Measurements from ENCODE around the gene CLCF1. TPM values are rescaled to one million over a fixed set of nuclear protein-coding genes. Genes with fewer than 3 reads are reported as not detected.

The CLCF1 gene
- total and polyA plus RNA-seq, 9 donors = 2.5 to 22.9 (median 5.0) TPM

DNA sequence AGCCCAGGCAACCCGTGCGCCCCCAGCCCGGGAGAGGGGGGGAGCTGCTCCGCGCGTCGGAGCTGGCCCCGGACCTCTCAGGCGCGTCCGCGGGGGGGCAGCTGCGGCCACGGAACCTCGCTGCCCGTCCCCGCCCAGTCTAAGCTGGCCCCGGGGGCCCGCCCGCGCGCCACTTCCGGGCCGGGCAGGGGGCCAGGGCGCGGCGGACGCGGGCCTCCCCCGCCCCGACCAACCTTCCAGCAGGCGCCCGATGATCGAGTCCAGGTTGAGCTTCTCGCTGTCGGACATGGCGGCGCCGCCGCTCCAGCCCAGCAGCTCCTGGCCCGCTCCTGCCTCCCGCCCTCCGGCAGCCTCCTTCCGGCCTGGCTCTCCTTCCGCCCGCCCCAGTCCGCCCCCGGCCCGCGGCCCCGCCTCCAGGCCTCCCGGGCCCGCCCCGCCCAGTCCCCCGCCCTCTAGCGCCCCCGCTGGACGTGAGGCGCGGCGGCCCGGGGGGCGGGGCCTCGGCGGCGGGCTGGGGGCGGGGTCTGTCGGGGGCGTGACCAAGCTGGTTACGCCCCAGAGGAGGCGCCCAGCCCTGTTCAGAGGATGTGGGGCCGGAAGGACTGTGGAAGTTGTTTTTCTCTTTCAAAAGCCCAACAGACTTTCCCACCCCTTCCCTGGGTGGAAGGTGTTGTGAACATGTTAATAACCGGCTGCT is 28.2 kb upstream of the CLCF1 start, which contains the start of gene PPP1CA:
TSS of gene PPP1CA (minus strand) at position 364 of the 697 bp plus-strand sequence. CDS start at position 288, 76 bp downstream.
- 1% methylated on average over 31 to 73 of the region's 73 CpGs for WGBS, 3 donors
- peaks cover 1% of the 10 kb centered on the region for H3K4me1 ChIP-seq (ENCODE audit: insufficient read depth)

DNA sequence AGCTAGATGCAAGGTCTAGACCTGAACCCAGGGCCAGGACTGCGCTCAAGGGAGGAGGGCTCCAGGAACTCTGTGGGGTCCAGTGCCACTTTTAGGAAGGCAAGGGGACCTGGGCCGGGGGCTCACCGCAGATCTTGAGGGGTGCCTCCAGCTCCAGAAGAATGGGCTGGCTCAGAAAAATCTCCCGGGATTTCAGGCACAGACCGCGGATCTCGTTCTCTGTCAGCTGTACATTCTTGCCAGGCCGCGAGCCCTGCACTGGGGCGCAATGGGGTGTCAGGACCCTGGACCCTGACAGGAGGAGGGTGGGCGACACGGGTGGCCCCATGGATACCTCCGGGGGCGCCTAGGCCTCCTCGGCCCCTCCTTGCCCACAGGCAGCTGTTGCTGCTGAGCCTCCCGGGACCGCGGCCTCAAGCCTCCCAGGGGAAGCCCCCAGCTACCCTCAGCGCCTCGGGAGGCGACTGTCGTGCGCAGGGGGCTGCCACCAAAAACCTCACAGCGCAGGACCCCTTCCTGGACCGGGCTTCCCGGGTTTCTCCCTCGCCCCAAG is 27.6 kb upstream of the CLCF1 start:
- 2 to 4% (median 2%) methylated on average over 24 to 27 of the region's 27 CpGs for WGBS, 3 donors
- no peak for DNase-seq
- TF ChIP-seq CTCF (IDR thresholded peaks at IDR 0.05) (no peak), POLR2A (IDR thresholded peaks at IDR 0.05) (no peak), EP300 (IDR thresholded peaks at IDR 0.05) (no peak)
- H3K9me3 ChIP-seq = no peaks in the 10 kb centered on the region
- peaks cover 1% of the 10 kb centered on the region for H3K4me1 ChIP-seq (ENCODE audit: insufficient read depth)
- H3K4me3 ChIP-seq = peak overlapping the region; percentile 91
- intact Hi-C loops (cut with DNase I) = loop anchor here in 2 of 4 donors (1.0 to 10.0 kb wide), 3 partner anchors 42 to 106 kb away; partner anchors contain the start of genes CDK2AP2 (in 1 of the 2), CORO1B (in 1 of the 2) and PITPNM1 (in 1 of the 2)
- no peaks in the 10 kb centered on the region for H3K27me3 ChIP-seq
- H3K36me3 ChIP-seq = no peaks in the 10 kb centered on the region
- peak overlapping the region; percentile 19 to 86 for H3K27ac ChIP-seq

More for the DNA sequence above, 28.2 kb upstream of the CLCF1 start, which contains the start of gene PPP1CA:
- peak within 1 kb of the TSS; percentile 91 for H3K4me3 ChIP-seq
- intact Hi-C loops (cut with DNase I) = loop anchor here in 2 of 4 donors (1.0 to 10.0 kb wide), 3 partner anchors 42 to 105 kb away; partner anchors contain the start of genes CDK2AP2 (in 1 of the 2), CORO1B (in 1 of the 2) and PITPNM1 (in 1 of the 2)
- TF ChIP-seq POLR2A (IDR thresholded peaks at IDR 0.05) = peak; percentile 70
- TF ChIP-seq EP300 (IDR thresholded peaks at IDR 0.05) = no peak
- TF ChIP-seq CTCF (IDR thresholded peaks at IDR 0.05) = peak; percentile 27 to 36 (median 29)
- no peaks in the 10 kb centered on the region for H3K27me3 ChIP-seq
- H3K27ac ChIP-seq = peak within 1 kb of the TSS; percentile 19 to 86
- no peaks in the 10 kb centered on the region for H3K9me3 ChIP-seq
- peak; percentile 91 to 95 (median 93) for DNase-seq
- H3K36me3 ChIP-seq = no peaks in the 10 kb centered on the region

- H3K4me1 ChIP-seq (ENCODE audit: insufficient read depth) = peaks cover 1% of the 10 kb centered on the region
- intact Hi-C loops (cut with DNase I) = loop anchor here in 2 of 4 donors (2.0 to 10.0 kb wide), 2 partner anchors 104 to 106 kb away; partner anchors contain the start of genes CDK2AP2 (in 1 of the 2) and PITPNM1 (in 1 of the 2)
- 28 to 34% (median 32%) methylated on average over 23 of the region's 23 CpGs for WGBS, 3 donors
These were observed 27.0 kb upstream of the CLCF1 start for GRCh38 chr11:67400251-67400941.

More at GRCh38 chr11:67400251-67400941, 27.0 kb upstream of the CLCF1 start:
- Histone ChIP-seq H3K36me3 (no peaks in the 10 kb centered on the region), H3K4me3 (peak overlapping the region; percentile 91), H3K27me3 (no peaks in the 10 kb centered on the region), H3K27ac (no peak overlapping the region), H3K9me3 (no peaks in the 10 kb centered on the region)
- TF ChIP-seq POLR2A (IDR thresholded peaks at IDR 0.05) = no peak
- TF ChIP-seq CTCF (IDR thresholded peaks at IDR 0.05) = no peak
- no peak for TF ChIP-seq EP300 (IDR thresholded peaks at IDR 0.05)
- no peak for DNase-seq
